K562 (cell line): ENCODE data around the gene HDHD2. TPM values are rescaled to one million over a fixed set of nuclear protein-coding genes. Genes with fewer than 3 reads are reported as not detected.

Experiments
- ATAC-seq: fragments of 200-7000 bp; cut with Tn5 transposase; 3 replicates; pipeline ENCODE4 v1.9.1; 2020; ENCODE audit warnings: moderate library complexity
- BruUV-seq: library from RNA; stranded (reverse); fragments of 400-500 nt; replicated peaks from 2 replicates; lab custom pipeline; 2021; lab: Mats Ljungman, UMichigan
- CTCF ChIA-PET: fragments of 300-600 bp; formaldehyde crosslinking; extraction: SDS; loops from one replicate; lab custom pipeline; 2021; ENCODE audit warnings: low intra/inter-chr PET ratio; lab: Yijun Ruan, JAX
- POLR2A ChIA-PET: fragments of 300-600, 350-650 bp; sonication (Branson Sonifier 250); formaldehyde crosslinking; extraction: SDS; loops from one replicate; lab custom pipeline; 2021; ENCODE audit warnings: antibody characterized with exemption, inconsistent platforms; lab: Yijun Ruan, JAX
- DNase-seq, 4 experiments: peaks; one replicate each; pipeline versions ENCODE4 v3.0.0 to v3.0.0-alpha.2; 2011 to 2018; ENCODE audit warnings: low spot score in 3 of 4, mixed read lengths in 3 of 4; ENCODE audit errors: extremely low read depth in 1 of 4
- FAIRE-seq: peaks from 2 replicates; lab custom pipeline; 2011; peaks lifted over from hg19 to GRCh38; lab: Jason Lieb, UNC
- H2AFZ ChIP-seq: 2 replicates; pipeline ENCODE4 v1.6.0; 2011; ENCODE audit warnings: low read depth, low read length, control low read depth, inconsistent platforms
- H3K27ac ChIP-seq: fragments of 200-600 bp; 3 replicates; pipeline ENCODE4 v1.8.0; 2011; ENCODE audit warnings: low read depth, mild to moderate bottlenecking, control low read depth, inconsistent platforms, low read length, moderate library complexity, mixed read lengths; ENCODE audit errors: extremely low read depth
- H3K27me3 ChIP-seq, 2 experiments: fragments of 300-600 bp in 1 of 2; 2 replicates in 1 of 2; 3 replicates in 1 of 2; pipeline versions ENCODE4 v1.6.0 to v1.8.0; 2011; ENCODE audit warnings: inconsistent platforms in 2 of 2, low read length in 2 of 2, mild to moderate bottlenecking in 1 of 2, mixed read lengths in 1 of 2, moderate library complexity in 1 of 2; ENCODE audit not compliant: control insufficient read depth in 2 of 2, insufficient read depth in 2 of 2
- H3K36me3 ChIP-seq: fragments of 300-600 bp; 3 replicates; pipeline ENCODE4 v1.8.0; 2011; ENCODE audit warnings: mild to moderate bottlenecking, low read length, inconsistent platforms; ENCODE audit not compliant: control insufficient read depth, insufficient read depth
- H3K4me1 ChIP-seq, 2 experiments: fragments of 200-600 bp in 1 of 2; replicated peaks in 1 of 2; 2 replicates in 1 of 2; 3 replicates in 1 of 2; pipeline versions ENCODE4 v1.5.1 to v1.8.0; 2011; ENCODE audit warnings: inconsistent platforms in 2 of 2, low read length in 2 of 2, mild to moderate bottlenecking in 1 of 2, mixed read lengths in 1 of 2, moderate library complexity in 1 of 2; ENCODE audit not compliant: control insufficient read depth in 2 of 2, insufficient read depth in 2 of 2
- H3K4me2 ChIP-seq: 2 replicates; pipeline ENCODE4 v1.6.1; 2011; ENCODE audit warnings: low read length, control low read depth, inconsistent platforms, mixed read lengths; ENCODE audit not compliant: insufficient read depth
- H3K4me3 ChIP-seq: fragments of 200-600 bp; sonication (generic), shearing (Covaris generic); 2 replicates; pipeline ENCODE4 v1.5.1; 2016; ENCODE audit warnings: control low read depth, inconsistent platforms
- H3K79me2 ChIP-seq: fragments of 200-600 bp; 3 replicates; pipeline ENCODE4 v1.8.0; 2011; ENCODE audit warnings: low read length, inconsistent platforms; ENCODE audit not compliant: control insufficient read depth, insufficient read depth
- H3K9ac ChIP-seq, 2 experiments: 2 replicates each; pipeline versions ENCODE4 v1.6.0 to v1.6.1; 2011; ENCODE audit warnings: low read depth in 2 of 2, low read length in 2 of 2, control low read depth in 1 of 2, inconsistent platforms in 1 of 2, mild to moderate bottlenecking in 1 of 2, mixed read lengths in 1 of 2; ENCODE audit not compliant: insufficient read depth in 1 of 2
- H3K9me1 ChIP-seq: one replicate; pipeline ENCODE4 v1.6.0; 2011; ENCODE audit warnings: inconsistent platforms, mild to moderate bottlenecking, low read length, moderate library complexity; ENCODE audit not compliant: control insufficient read depth, insufficient read depth
- H3K9me3 ChIP-seq: replicated peaks from 2 replicates; pipeline ENCODE4 v1.5.1; 2011; ENCODE audit warnings: low read depth, low read length, inconsistent platforms; ENCODE audit not compliant: control insufficient read depth, insufficient read depth
- H4K20me1 ChIP-seq: replicated peaks from 2 replicates; pipeline ENCODE4 v1.6.1; 2011; ENCODE audit warnings: low read length, inconsistent platforms, mixed read lengths; ENCODE audit not compliant: control insufficient read depth, insufficient read depth
- FOSL1 ChIP-seq: fragments of 200-800 bp; sonication (Bioruptor generic); conservative IDR thresholded peaks from 2 replicates; pipeline ENCODE4 v1.6.1; 2016; ENCODE audit warnings: missing genetic modification characterization, missing compliant biosample characterization
- FOXM1 ChIP-seq, 2 experiments: fragments of 450-650 bp in 1 of 2; sonication (generic) in 1 of 2; formaldehyde crosslinking in 1 of 2; IDR thresholded peaks; 2 replicates each; pipeline versions ENCODE4 v1.6.1 to v1.9.0; 2017 to 2022; ENCODE audit warnings: low read depth in 2 of 2, mild to moderate bottlenecking in 2 of 2, missing genetic modification reagents in 1 of 2, moderate library complexity in 1 of 2
- HDAC3 ChIP-seq: fragments of 450-650 bp; IDR thresholded peaks from 2 replicates; pipeline ENCODE4 v1.6.1; 2018; ENCODE audit warnings: borderline replicate concordance, mild to moderate bottlenecking, moderate library complexity; ENCODE audit not compliant: partially characterized antibody
- KDM1A ChIP-seq, 2 experiments: fragments of 450-650 bp; IDR thresholded peaks; 2 replicates each; pipeline ENCODE4 v1.6.1; 2016; ENCODE audit warnings: mild to moderate bottlenecking in 2 of 2
- NFIC ChIP-seq: fragments of 450-650 bp; IDR thresholded peaks from 2 replicates; pipeline ENCODE4 v1.6.1; 2017; ENCODE audit warnings: mild to moderate bottlenecking, inconsistent platforms
- PML ChIP-seq: IDR thresholded peaks from 2 replicates; pipeline ENCODE4 v1.6.1; 2012; ENCODE audit warnings: low read length, inconsistent platforms
- POLR2AphosphoS5 ChIP-seq: IDR thresholded peaks from 2 replicates; pipeline ENCODE4 v1.6.1; 2011; ENCODE audit warnings: mild to moderate bottlenecking, low read depth, low read length, moderate library complexity; ENCODE audit not compliant: control insufficient read depth, insufficient read depth
- RCOR1 ChIP-seq, 2 experiments: IDR thresholded peaks; 2 replicates each; pipeline ENCODE4 v1.6.1; 2012; ENCODE audit warnings: low read depth in 2 of 2, low read length in 2 of 2, borderline replicate concordance in 1 of 2, improper control_type of control experiment in 1 of 2
- SMARCE1 ChIP-seq: fragments of 450-650 bp; IDR thresholded peaks from 2 replicates; pipeline ENCODE4 v1.7.1; 2016; ENCODE audit warnings: mild to moderate bottlenecking
- STAT5A ChIP-seq: IDR thresholded peaks from 2 replicates; pipeline ENCODE4 v1.6.1; 2012; ENCODE audit warnings: low read length, inconsistent platforms, borderline replicate concordance
- TAF7 ChIP-seq: fragments of 450-650 bp; IDR thresholded peaks from 2 replicates; pipeline ENCODE4 v1.6.1; 2016; ENCODE audit warnings: missing genetic modification characterization, missing compliant biosample characterization
- TAL1 ChIP-seq: fragments of 450-650 bp; IDR thresholded peaks from 2 replicates; pipeline ENCODE4 v1.6.1; 2016; ENCODE audit warnings: mild to moderate bottlenecking
- TBL1XR1 ChIP-seq, 2 experiments: IDR thresholded peaks; 2 replicates each; pipeline ENCODE4 v1.6.1; 2012; ENCODE audit warnings: improper control_type of control experiment in 2 of 2, low read length in 2 of 2, mild to moderate bottlenecking in 1 of 2
- TCF3 ChIP-seq: sonication (generic); formaldehyde crosslinking; IDR thresholded peaks from 2 replicates; pipeline ENCODE4 v1.4.0; 2020; ENCODE audit warnings: mild to moderate bottlenecking, missing genetic modification reagents
- in situ Hi-C: fragments of 300-500 bp; cut with MboI; formaldehyde crosslinking; loops from 4 replicates; pipeline ENCODE4 v1.15.0; 2018; ENCODE audit warnings: inconsistent platforms, mixed read lengths
- intact Hi-C: fragments of 100-400 bp; cut with micrococcal nuclease; formaldehyde crosslinking; loops from 2 replicates; pipeline ENCODE4 v1.14.2; 2022
- polyA plus RNA-seq, 8 experiments: library from polyadenylated mRNA; depleted of rRNA in 4 of 8; stranded (reverse) in 5 of 8; unstranded in 3 of 8; fragments of >200 nt; fragmentation: Nextera tagmentation in 2 of 8; fragmentation: Illumina TruSeq in 1 of 8; extraction: Ambion mirVana in 2 of 8; extraction: Trizol in 1 of 8; gene quantifications; 2 replicates each; pipeline versions ENCODE4 v1.2.1 to v1.2.3, GENCODE V29; 2011 to 2014; ENCODE audit warnings: inconsistent platforms in 1 of 8, missing spikeins in 1 of 8
- total RNA-seq, 7 experiments: library from RNA; depleted of rRNA in 6 of 7; stranded (reverse); fragments of >200 nt in 6 of 7; fragmentation: Illumina TruSeq in 2 of 7; extraction: Trizol in 2 of 7; gene quantifications; 2 replicates each; pipeline versions ENCODE4 v1.2.1 to v1.2.3, GENCODE V29; 2011 to 2021; ENCODE audit warnings: low replicate concordance in 1 of 7
- TF ChIP-seq, protein P1 (sequence below), 2 experiments: fragments of 450-650 bp; IDR thresholded peaks; 2 replicates each; pipeline ENCODE4 v1.6.1; 2018; ENCODE audit warnings: mild to moderate bottlenecking in 2 of 2, low read depth in 1 of 2; ENCODE audit not compliant: partially characterized antibody in 2 of 2
- TF ChIP-seq, protein P2 (sequence below): fragments of 200-800 bp; sonication (Bioruptor generic); IDR thresholded peaks from 2 replicates; pipeline ENCODE4 v1.6.1; 2017; ENCODE audit warnings: missing genetic modification characterization, missing compliant biosample characterization

HDHD2 gene
- total and polyA plus RNA-seq, 9 of the 15 experiments (the other 6 are each of a cell fraction or from before 2014, with no cell fraction given): 6.8 to 25.2 (median 21.5) TPM

DNA sequence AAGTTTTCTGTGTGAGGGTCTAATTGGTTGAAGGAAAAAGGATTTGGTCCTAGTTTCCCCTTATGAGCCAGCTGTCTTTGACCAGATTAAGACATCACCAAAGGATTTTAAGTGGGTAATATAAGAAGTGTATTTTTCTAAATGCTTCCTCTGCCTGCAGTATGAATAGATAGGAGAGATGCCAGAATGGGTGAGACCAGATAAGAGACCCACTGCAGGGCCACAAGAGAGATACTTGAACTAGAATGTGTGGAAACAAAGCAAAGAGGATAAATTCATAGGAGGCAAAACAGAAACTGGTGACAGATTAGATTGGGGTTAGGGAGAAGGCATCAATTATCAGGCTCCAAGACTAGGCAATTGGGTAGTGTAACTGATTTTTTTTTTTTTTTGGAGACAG, 1.1 kb upstream of the HDHD2 start:
- in situ Hi-C loops: no loop called here
- no peaks in the 10 kb centered on the region for H3K27me3 ChIP-seq
- H3K36me3 ChIP-seq: peaks cover 26% of the 10 kb centered on the region; the same call in 2 of the 3 replicates
- FAIRE-seq: peak; percentile 32
- H2AFZ ChIP-seq: no peak overlapping the region
- H3K4me2 ChIP-seq: peak overlapping the region; percentile 88
- CTCF ChIA-PET: no interaction called here
- H3K9me3 ChIP-seq: no peaks in the 10 kb centered on the region
- H3K27ac ChIP-seq: peak overlapping the region; percentile 83; the same call in 1 of the 3 replicates
- no peak overlapping the region for H3K9ac ChIP-seq
- intact Hi-C loops: no loop called here
- H4K20me1 ChIP-seq: no peaks in the 10 kb centered on the region
- peak overlapping the region; percentile 70; the same call in 1 of the 2 replicates for H3K4me3 ChIP-seq
- peaks cover 37% of the 10 kb centered on the region for H3K79me2 ChIP-seq
- POLR2A ChIA-PET: interaction anchor here (0.7 kb wide), 1 partner anchor 345 kb away, joined by 5 read pairs; no protein-coding TSS in a partner anchor
- H3K4me1 ChIP-seq: peaks cover 11 to 12% of the 10 kb centered on the region in 2 experiments; a peak in 3 of 5 replicates
- no peaks in the 10 kb centered on the region for H3K9me1 ChIP-seq
- peak; percentile 6; the same call in 1 of the 3 replicates for ATAC-seq
- peak in 2 of 4 experiments; percentile 38 to 62 for DNase-seq
- BruUV-seq: no TSS peak
- TF ChIP-seq KDM1A (IDR thresholded peaks at IDR 0.05) (peak; percentile 88 to 89), NFIC (peak; percentile 85), TBL1XR1 (IDR thresholded peaks at IDR 0.05; ENCODE audit: low read length in 2 of 2) (peak in 1 of 2 experiments; percentile 15; a peak in 1 of 4 replicates), POLR2AphosphoS5 (peak; percentile 51; the same call in 1 of the 2 replicates), RCOR1 (IDR thresholded peaks at IDR 0.05; ENCODE audit: borderline replicate concordance in 1 of 2, low read depth in 2 of 2, low read length in 2 of 2) (peak in 1 of 2 experiments; percentile 59; a peak in 1 of 4 replicates), HDAC3 (peak; percentile 26), TAL1 (peak; percentile 76; the same call in 1 of the 2 replicates), STAT5A (peak; percentile 24; the same call in 1 of the 2 replicates), SMARCE1 (peak; percentile 30; the same call in 1 of the 2 replicates), TAF7 (tag) (no peak), FOSL1 (tag) (no peak), TCF3 (peak; percentile 66), PML (peak; percentile 42; the same call in 1 of the 2 replicates), FOXM1 (IDR thresholded peaks at IDR 0.05; ENCODE audit: low read depth) (peak; percentile 45; the same call in 1 of the 2 replicates), FOXM1 (CRISPR knock-in tag; IDR thresholded peaks at IDR 0.05; ENCODE audit: low read depth) (no peak)
- TF ChIP-seq, protein P1, sequence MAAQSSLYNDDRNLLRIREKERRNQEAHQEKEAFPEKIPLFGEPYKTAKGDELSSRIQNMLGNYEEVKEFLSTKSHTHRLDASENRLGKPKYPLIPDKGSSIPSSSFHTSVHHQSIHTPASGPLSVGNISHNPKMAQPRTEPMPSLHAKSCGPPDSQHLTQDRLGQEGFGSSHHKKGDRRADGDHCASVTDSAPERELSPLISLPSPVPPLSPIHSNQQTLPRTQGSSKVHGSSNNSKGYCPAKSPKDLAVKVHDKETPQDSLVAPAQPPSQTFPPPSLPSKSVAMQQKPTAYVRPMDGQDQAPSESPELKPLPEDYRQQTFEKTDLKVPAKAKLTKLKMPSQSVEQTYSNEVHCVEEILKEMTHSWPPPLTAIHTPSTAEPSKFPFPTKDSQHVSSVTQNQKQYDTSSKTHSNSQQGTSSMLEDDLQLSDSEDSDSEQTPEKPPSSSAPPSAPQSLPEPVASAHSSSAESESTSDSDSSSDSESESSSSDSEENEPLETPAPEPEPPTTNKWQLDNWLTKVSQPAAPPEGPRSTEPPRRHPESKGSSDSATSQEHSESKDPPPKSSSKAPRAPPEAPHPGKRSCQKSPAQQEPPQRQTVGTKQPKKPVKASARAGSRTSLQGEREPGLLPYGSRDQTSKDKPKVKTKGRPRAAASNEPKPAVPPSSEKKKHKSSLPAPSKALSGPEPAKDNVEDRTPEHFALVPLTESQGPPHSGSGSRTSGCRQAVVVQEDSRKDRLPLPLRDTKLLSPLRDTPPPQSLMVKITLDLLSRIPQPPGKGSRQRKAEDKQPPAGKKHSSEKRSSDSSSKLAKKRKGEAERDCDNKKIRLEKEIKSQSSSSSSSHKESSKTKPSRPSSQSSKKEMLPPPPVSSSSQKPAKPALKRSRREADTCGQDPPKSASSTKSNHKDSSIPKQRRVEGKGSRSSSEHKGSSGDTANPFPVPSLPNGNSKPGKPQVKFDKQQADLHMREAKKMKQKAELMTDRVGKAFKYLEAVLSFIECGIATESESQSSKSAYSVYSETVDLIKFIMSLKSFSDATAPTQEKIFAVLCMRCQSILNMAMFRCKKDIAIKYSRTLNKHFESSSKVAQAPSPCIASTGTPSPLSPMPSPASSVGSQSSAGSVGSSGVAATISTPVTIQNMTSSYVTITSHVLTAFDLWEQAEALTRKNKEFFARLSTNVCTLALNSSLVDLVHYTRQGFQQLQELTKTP (IDR thresholded peaks at IDR 0.05; ENCODE audit: low read depth in 1 of 2, partially characterized antibody in 2 of 2): no peak
- TF ChIP-seq, protein P2, sequence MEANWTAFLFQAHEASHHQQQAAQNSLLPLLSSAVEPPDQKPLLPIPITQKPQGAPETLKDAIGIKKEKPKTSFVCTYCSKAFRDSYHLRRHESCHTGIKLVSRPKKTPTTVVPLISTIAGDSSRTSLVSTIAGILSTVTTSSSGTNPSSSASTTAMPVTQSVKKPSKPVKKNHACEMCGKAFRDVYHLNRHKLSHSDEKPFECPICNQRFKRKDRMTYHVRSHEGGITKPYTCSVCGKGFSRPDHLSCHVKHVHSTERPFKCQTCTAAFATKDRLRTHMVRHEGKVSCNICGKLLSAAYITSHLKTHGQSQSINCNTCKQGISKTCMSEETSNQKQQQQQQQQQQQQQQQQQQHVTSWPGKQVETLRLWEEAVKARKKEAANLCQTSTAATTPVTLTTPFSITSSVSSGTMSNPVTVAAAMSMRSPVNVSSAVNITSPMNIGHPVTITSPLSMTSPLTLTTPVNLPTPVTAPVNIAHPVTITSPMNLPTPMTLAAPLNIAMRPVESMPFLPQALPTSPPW (CRISPR knock-in tag): peak; percentile 22; the same call in 1 of the 2 replicates
